Glomerular visceral epithelial cell (primary cell): ENCODE measurements around the gene CAMKK1.

Experiments used
- DNase-seq: peaks from one replicate; pipeline ENCODE4 v3.0.0-alpha.2; 2016; ENCODE audit errors: extremely low spot score

CAMKK1 gene

DNA sequence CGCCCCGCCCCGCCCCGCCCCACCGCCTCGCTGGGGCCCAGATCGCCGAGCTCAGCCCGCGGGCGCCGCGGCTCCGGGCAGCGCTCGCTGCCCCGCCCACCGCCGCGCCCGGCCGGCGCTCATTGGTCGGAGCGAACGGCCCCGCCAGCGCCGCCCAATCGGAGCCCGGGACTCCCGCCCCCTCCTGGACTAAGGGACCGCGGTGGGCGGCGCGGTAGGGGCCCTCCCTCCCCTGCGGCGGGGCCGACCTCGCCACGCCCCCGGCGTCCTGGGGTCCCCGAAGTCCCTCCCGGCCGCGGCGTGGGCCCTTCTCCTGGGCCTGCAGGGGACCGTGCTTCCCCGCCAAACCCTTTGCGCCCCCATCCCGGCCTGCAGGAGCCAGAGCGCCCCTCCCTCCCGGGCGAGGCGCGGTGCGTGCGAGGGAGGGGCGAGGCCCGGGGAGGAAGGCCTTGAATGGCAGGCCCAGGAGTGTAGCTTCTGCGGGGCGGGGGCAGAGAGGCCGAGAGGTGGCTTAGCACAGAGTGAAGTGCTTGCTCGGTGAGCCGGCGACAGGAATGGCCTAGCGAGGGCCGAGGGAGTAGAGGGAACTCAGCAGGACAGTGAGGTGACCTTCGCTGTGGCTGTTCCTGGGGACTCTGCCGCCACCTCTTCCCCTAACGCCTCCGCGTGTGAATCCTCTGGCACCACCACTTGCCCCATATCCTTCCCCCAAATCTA is at the start of gene CAMKK1:
Gene CAMKK1, minus strand, starts transcription at position 51 of the 717 bp plus-strand sequence. CDS start 7,366 bp downstream, outside the sequence.
- DNase-seq = peak; percentile 91

DNA sequence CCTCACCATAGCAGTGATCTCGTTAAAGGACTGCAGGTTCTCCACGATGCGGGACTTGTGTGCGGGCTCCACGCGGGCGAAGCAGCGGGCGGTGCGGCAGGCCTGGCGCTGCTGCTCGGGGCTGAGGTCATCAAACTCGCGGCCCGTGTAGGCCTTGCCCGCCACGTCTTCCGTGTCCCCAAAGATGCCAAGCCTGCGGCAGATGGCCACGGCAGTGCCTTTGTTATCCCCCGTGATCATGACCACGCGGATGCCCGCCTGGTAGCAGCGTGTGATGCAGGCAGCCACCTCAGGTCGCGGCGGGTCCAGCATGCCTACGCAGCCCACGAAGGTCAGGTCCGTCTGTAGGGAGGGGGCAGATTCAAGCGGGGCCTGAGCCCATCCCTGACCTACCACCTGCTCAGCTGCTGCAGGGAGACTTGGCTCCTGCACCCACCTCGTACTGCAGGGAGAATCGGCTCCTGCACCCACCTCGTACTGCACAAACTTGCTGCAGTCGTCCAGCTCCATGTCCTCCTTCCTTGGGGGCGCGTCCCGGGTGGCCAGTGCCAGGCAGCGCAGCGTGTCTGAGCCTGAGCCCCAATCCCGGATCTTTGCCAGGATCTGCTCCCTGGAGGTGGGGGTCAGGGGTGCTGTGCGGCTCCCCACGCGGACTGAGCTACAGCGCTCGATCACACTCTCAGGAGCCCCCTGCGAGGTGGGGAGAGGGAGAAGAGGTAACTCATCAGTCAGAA is 48.3 kb upstream of the CAMKK1 start:
- no peak for DNase-seq

GRCh38 chr17:3937359-3937758 is 44.5 kb upstream of the CAMKK1 start:
- DNase-seq = no peak

DNA sequence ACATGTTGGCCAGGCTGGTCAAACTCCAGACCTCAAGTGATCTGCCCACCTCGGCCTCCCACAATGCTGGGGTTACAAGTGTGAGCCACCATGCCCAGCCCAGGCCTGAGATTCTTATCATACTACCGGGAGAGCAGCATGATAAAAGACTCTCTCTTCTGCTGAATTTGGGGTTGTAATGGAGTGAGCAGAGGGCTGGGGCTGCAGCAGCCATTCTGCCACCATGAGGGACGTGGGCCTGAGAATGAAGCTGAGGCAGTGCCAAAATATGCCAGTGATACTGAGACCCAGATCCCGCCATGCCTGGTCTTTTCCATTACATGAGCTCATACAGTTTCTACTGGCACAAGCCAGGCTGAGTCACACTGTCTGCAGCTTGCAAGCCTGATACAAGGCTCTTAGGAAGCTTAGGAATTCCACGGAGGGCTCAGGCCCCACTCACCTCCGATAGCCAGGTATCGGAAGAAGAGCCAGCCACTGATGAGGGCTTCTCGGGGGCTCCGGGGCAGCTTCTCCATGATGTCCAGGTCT is 43.0 kb upstream of the CAMKK1 start:
- DNase-seq = peak; percentile 28

- peak; percentile 40 for DNase-seq
These were observed 42.3 kb upstream of the CAMKK1 start for GRCh38 chr17:3935140-3935542.

- no peak for DNase-seq
These were observed 36.9 kb upstream of the CAMKK1 start for GRCh38 chr17:3929764-3930163.

GRCh38 chr17:3929181-3929580 is 36.3 kb upstream of the CAMKK1 start:
- no peak for DNase-seq

- DNase-seq = no peak
These were observed 35.6 kb upstream of the CAMKK1 start for GRCh38 chr17:3928406-3928805.

DNA sequence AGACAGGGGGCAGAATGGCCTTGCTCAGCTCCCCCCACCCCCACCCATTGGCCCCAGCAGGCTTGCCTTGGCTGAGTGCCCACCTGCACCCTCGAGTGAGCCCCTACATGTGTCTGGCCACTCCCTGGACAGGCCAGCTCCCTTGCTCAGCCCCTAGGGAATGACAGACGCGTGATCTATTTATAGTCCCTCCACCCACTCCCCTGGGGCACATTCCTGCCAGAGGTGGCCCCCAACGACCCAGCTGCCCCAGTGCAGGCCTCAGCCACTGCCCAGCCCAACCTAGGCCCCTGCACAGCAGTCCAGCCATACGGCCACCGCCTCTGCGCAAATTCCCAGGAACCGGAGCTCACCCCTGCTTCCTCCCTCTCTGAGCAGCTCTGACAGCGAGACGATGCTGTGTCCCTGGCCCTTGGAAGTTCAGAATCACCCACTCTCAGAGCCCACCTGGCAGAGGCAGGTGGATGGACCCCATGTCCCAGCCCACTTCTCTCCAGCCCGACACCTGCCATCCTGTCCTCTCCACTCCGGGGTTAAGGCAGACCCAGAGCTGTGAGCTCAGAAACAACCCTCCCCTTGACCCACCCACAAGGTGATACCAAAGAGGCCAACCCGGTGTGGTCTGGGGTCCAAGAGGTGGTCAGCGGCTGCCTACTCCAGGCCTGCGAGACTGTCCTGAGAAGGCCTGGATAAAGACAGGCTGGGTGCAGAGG is 34.9 kb upstream of the CAMKK1 start:
- DNase-seq = no peak

- no peak for DNase-seq
These were observed 34.2 kb upstream of the CAMKK1 start for GRCh38 chr17:3926860-3927627.

DNA sequence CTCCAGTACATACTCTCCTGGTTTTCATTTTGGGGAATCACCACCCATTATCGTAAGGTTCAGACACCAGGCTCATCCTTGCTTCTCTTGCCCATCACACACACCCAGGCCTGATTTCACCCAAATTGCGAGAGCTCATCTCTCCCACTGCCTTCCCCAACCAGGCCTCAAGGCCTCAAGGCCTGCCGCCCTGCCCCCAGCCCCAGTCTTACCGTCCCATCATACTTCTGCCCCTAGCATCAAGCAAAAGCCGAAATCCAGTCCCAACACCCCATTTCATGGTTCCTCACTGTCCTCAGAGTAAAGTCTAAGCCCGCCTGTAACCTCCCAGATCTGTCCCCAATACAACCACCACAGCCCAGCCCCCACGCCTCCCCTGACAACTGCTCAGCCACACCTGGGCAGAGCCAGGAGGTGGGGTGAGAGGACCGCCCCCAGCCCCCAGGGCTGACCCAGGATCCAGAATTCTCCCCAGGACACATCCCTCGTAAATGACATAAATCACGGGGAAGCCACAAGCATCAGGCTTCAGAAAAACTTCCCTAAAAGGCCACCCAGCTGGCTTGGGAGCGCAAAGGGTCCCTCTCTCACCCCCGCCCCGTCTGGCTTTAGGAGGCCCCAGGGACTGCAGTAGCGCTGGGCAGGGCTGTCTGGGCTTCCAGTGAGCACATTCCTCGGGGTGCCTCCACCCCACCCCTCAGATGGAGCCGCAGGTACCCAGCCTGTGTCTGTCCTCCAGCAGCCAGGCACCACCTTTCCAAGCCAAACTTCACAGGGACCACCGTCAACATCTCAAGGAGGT is 33.0 kb upstream of the CAMKK1 start:
- no peak for DNase-seq

DNA sequence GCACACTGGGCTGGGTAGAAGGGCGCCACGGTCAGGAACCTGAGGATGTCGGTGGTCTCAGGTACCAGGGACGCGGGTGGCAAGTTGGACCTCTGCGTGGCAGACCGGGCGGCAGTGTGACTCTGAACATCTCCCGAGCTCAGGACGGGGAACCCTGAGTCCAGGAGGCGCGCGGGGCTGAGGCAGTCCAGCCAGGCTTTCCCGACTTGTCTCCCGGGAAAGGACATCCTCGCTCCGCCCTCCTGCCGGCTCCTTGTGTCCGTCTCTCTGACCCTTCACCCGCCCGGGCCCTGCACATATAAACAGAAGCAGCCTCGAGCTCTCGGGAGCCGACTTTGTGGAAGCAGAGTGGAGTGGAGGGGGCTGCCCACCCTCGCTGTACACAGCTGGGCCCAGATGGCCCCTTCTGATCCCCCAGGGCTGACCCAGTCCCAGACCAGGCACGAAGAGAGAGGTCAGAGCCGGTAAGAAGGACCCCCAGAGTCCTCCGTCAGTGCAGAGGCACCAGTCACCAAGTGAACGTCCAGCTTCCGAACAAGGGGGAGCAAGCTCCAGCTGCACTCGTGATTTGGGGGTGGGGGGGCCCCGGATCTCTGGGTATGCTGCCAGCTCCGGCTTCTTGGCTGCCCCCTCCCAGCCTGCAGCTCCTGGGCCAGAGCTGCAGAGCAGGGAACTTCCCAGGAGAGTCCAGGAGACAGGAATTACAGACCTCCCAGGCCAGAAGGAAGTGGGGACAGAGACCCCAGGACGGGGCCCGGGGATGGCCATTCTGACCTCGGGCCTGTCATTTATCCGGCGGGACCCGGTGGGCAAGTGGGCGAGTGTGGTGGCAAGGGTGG is 31.9 kb upstream of the CAMKK1 start:
- no peak for DNase-seq

DNA sequence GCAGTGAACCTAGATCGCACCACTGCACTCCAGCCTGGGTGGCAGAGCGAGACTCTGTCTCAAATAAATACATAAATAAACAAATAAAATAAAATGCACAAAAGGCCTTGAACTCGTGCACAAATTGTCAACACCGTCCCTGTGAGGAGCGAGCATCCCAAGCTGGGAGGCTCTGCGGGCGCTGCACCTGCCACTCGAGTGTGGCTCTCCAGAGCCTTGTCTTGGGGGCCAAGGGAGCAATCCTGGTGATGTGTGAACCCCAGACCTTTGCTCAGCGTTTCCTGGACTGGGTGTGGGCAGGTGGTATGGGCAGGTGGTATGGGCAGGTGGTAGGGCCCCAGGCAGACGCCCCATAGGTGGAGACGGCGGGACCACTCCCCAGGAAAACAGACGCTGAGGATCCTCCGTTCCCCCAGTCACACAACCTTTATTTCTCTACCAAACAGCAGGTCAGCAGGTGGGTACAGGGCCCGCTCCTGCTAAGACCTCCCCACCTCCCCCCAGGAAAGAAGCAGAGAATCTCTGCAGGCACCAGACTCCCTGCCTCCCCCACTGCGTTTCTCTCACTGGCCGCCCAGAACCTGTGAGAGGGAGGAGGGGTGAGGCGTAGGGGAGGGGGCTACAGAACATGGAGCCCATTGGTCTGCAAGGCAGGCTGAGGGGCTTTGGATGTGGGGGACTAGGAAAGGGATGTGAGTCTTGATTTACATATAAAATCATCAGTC is 30.8 kb upstream of the CAMKK1 start:
- DNase-seq = no peak

GRCh38 chr17:3922765-3923164 is 29.9 kb upstream of the CAMKK1 start:
- no peak for DNase-seq

DNA sequence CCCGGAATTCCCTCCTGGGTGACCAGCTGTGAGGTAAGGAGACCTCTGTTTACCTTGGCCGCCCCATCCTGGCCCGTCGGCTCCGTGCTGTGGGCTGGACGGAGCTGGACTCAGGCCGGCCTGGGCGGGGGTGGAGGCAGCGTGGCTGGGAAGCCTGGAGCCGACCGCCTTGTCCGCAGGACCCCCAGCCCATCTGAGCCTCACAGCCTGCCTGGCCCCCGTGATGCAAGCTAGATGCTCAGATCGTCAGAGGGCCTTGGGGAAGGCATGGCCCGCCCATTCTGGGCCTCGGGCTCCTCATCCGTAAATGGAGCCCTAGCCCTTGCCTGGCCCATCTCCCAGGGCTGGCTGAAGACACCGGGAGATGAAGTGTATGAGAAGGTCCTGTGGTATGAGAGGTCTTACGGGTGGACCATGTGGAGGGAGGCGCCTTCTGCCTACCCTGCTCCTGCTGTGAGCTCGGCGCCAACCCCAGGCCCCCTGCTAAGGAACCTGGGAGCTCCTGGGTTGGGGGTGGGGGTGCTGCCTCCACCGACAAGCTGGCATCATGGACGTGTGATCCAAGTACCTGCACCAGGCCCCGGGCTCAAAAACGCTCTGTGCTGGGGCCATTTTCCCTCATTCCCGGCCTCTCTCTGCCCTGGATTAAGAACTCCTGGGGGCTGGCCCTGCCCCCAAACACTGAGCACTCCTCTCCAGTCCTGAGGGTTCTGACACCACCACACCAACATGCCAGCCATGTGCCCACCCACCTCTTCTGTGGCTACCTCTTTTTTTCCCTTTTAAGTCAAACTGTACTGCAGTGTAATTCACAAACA is 28.9 kb upstream of the CAMKK1 start:
- no peak for DNase-seq

- no peak for DNase-seq
These were observed 28.2 kb upstream of the CAMKK1 start for GRCh38 chr17:3921006-3921405.

DNA sequence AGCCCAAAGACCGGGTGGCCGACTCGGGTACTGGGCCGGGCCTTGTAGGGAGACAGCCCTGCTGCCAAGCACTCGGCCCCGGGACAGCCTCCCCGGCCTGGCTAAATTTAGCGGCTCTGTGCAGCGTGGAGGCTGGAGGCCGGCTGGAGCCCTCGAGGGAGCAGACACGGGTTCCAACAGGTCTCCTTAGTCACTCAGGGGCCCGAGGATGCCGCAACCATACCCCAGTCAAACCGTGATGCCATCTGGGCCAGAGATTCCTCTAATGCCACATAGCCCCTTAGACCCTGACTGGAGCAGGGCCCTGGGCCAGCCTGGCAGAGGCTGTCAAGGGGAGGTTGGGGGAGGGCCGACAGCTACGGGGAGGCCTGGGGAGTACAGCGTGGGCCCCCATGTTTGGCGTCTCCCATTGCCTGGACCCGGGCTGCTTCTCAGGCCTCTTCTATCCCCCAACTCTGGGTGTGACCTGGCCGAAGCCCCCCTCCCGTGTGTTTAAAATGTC is 26.3 kb upstream of the CAMKK1 start:
- no peak for DNase-seq
